Activated T-helper 1 cell treated with Interleukin-2 at 50 U/mL for 16 hours (primary cell): ENCODE data around the gene KRTAP5-10.
"Not testable (repeated sequence)": the region's sequence is repeated elsewhere in the genome, so short reads cannot be mapped to it uniquely, and the experiment has no call there.

Experiments used
- DNase-seq: peaks from one replicate; pipeline ENCODE4 v3.0.0-alpha.2; 2020; ENCODE audit warnings: low read depth

KRTAP5-10 gene, protein sequence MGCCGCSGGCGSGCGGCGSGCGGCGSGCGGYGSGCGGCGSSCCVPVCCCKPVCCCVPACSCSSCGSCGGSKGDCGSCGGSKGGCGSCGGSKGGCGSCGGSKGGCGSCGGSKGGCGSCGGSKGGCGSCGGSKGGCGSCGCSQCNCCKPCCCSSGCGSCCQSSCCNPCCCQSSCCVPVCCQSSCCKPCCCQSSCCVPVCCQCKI

DNA sequence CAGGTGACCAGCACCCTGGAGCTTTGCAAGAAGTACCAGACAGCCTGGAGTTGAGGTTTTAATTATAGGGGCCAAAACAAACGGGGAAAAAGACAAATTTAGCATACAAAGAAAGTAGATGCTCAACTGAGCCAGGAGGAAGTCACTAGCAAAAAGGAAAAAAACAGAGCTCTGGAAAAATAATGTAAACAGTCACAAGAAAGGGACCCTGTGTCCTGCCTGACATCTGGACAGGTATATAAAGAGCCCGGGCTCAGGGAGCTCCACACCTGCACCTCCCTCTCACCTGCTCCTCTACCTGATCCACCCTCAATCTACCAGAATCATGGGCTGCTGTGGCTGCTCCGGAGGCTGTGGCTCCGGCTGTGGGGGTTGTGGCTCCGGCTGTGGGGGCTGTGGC is at the start of gene KRTAP5-10:
Gene KRTAP5-10 (plus strand): TSS at position 301 of the 400 bp plus-strand sequence. CDS start 25 bp downstream, at position 326.
- no peak for DNase-seq

DNA sequence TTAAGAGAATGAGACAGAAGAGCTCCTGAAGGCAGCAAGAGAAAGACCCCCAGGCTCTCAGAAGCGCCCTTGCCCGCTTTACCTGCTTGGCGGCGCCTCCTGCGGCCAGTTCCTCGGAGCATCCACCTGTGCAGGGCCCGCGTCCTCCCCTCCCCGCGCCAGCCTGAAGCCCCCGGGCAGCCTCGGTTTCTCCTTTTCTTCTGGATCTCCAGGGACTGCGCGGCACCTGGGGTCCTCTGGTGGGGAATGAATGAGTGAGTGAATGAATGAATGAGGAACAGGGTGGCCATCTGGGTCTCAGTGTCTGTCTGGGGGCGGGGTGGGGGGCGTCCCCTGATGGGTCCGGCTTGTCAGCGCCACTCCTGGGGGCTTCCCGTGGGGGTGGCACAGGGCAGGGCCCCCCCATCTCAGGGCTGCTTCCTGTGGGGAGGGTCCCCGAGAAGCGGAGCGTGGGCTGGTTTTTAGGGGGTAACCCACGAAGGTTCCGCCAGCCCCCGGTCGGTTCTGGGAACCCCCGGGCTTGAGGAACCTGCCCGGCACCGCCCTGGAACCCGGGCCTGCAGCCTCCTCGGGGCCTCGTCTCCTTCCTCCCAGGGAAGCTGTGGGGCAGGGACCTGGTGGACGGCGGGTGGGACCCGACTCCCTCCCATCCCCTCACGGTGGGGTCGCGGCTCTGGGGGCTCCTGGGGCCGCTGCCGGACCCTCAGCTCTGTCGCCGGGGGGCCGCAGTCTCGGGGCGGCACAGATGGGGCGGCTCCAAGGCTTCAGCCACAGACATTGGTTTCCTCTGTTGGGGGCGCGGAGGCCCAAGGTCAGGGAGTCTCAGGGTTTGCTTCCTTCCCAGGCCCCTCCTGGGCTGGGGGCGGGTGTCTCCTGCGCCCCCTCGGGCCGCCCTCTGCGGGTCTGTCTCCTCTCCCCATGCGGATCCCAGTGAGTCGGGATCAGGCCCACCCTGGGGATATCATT is 46.6 kb upstream of the KRTAP5-10 start:
- DNase-seq = no peak

DNA sequence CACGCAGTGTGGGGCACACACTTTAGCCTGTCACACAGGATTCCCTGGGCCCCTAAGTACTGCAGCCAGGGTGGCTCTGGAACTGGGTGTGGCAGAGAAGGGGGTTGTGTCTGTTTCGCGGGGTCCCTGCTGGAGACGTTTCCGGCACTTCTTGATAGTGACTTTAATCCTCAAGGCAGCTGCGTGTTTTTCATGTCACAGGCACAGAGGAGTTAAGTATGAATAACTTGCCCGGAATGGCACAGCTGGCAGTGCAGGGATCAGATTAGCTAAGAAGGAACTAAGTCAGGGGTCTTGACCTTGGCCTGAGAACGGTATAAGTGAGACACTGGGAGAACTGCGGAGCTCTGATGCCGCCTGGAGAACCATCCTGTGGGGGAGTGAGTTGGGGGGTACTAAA is 45.8 kb upstream of the KRTAP5-10 start:
- no peak for DNase-seq

DNA sequence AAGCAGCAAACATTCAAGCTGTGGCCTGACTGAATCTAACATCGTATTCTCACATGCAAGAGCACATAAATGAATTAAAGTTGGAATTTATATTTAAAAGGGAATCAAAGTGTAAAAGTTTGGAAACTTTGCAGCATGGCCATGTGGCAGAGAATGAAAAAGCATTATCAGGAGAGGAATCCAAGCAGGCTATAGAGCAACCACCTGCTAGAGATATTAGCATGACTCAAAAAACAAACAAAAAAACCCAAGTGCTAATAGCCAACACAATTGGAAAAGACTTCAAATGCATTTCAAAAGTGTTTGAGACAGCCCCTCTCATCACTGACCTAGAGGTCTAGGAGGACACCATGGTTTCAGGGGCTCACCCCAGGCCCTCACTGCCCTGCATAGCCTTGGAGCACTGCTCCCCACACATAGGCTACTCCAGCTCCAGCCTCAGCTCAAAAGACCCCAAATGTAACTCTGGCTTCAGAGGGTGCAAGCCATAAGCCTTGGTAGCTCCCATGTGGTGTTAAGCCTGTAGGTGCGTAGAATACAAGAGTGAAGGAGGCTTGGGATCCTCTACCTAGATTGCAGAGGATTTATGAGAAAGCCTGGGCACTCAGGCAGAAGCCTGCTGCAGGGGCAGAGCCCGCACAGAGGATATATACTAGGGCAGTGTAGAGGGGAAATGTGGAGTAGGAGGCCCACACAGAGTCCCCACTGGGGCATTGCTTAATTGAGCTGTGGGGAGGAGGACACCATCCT is 40.0 kb upstream of the KRTAP5-10 start:
- no peak for DNase-seq

DNA sequence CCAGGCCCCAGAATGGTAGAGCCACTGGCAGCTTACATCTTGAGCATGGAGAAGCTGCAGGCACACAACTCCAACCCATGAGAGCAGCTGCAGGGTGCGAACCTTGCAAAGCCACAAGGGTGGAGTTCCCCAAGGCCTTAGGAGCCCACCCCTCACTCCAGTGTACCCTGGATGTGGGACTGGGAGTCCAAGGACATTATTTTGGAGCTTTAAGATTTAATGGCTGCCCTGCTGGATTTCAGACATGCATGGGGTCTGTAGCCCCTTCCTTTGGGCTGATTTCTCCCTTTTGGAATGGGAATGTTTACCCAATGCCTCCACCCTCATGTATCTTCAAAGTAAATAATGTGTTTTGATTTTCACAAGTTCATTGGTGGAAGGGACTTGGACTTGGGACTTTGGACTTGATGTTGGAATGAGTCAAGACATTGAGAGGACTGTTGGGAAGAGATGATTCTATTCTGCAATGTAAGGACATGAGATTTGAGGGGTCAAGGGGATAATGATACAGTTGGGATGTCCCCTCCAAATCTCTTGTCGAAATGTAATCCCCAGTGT is 39.3 kb upstream of the KRTAP5-10 start:
- DNase-seq = no peak

DNA sequence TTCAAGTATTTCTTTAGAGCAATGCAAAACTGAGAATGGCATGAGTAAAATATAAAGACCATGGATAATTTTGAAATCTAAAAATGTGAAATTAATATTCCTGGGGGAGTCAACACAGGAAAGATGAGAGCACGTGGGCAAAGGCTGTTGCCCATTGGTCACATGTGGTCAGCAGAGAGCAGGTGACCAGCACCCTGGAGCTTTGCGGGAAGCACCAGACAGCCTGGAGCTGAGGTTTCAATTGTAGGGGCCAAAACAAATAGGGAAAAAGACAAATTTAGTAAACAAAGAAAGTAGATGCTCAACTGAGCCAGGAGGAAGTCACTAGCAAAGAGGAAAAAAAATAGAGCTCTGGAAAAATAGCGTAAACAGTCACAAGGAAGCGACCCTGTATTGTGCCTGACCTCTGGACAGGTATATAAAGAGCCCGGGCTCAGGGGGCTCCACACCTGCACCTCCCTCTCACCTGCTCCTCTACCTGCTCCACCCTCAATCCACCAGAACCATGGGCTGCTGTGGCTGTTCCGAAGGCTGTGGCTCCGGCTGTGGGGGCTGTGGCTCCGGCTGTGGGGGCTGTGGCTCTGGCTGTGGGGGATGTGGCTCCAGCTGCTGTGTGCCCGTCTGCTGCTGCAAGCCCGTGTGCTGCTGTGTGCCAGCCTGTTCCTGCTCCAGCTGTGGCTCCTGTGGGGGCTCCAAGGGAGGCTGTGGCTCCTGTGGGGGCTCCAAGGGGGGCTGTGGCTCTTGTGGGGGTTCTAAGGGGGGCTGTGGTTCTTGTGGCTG is 38.4 kb upstream of the KRTAP5-10 start, which contains the start of gene KRTAP5-7:
Gene KRTAP5-7 (plus strand): TSS at position 472 of the 780 bp plus-strand sequence. CDS start 34 bp downstream, at position 506.
- DNase-seq = not testable (repeated sequence)

DNA sequence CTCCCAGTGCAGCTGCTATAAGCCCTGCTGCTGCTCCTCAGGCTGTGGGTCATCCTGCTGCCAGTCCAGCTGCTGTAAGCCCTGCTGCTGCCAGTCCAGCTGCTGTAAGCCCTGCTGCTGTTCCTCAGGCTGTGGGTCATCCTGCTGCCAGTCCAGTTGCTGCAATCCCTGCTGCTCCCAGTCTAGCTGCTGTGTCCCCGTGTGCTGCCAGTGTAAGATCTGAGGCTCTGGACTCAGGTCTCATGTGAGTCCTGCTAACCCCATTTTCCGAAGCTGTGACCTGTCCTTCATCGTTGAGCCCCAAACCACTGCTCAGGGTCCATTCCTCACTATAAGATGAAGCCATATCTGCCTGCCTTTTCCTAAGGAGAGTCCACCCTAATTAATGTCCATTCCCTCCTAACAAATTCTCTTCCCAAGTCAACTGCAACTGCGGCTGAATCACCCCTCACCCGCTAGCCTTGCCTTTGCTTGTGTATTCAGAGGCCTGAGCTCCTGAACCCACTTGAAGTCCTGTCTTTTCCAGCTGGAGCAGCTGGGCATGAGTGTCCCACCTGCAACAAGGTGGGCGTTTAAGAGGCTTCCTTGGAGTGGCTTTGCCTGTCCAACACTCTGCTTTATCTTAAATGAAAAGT is 37.7 kb upstream of the KRTAP5-10 start:
- DNase-seq = no peak

DNA sequence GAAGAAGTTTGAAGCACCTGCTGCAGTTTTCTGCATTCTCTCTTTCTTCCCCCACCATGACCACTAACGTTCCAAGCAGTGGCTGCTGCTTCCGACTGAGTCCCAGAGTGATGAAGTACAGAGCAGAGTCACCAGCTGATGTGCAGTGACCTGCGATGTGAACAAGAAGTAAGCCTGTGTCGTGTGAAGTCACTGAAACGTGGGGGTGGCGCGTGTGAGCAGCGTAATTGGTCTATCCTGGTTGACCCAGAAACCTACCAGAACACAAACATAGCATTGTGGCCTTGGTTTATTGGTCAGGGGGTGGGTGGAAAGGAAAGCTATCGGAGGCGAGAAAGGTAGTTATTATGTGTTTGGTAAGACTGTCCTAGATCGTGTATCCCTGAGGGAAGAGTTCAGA is 34.8 kb upstream of the KRTAP5-10 start:
- no peak for DNase-seq

DNA sequence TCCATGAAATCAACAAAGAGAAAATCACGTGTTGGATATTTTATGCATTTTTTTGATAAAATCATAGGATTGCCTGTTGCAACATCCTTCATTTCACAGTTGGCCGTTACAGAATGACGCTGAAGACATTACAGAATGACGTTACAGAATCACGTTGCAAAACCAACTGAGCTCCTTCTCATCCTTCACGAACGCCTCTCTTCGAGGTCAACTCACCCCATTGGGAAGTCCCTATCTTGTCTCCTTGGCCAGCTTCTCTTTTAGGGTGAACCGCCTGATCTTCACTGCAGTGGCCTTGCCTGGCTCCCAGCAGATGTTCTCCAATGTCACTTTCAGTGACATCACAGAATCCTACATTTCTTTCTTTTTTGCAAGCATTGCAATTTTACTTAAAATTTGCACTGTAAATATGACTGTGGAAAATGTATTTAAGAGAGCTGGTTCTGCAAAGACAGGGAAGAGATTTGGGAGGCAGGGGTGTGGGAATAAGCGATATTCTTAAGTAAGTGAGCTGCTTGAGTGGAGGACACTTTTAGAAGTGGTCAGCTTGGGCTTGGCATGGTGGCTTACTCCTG is 33.2 kb upstream of the KRTAP5-10 start:
- DNase-seq = no peak

DNA sequence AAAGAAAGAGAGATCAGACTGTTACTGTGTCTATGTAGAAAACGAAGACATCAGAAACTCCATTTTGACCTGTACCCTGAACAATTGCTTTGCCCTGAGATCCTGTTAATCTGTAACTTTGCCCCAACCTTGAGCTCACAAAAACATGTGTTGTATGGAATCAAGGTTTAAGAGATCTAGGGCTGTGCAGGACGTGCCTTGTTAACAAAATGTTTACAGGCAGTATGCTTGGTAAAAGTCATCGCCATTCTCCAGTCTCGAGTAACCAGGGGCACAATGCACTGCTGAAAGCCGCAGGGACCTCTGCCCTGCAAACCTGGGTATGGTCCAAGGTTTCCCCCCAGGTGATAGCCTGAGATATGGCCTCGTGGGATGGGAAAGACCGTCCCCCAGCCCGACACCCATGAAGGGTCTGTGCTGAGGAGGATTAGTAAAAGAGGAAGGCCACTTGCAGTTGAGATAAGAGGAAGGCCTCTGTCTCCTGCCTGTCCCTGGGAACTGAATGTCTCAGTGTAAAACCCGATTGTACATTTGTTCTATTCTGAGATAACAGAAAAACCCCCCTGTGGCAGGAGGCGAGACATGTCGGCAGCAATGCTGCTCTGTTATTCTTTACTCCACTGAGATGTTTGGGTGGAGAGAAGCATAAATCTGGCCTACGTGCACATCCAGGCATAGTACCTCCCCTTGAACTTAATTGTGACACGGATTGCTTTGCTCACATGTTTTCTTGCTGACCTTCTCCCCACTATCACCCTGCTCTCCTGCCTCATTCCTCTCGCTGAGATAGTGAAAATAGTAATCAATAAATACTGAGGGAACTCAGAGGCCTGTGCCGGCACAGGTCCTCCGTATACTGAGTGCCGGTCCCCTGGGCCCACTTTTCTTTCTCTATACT is 30.4 kb upstream of the KRTAP5-10 start:
- DNase-seq = not testable (repeated sequence)

DNA sequence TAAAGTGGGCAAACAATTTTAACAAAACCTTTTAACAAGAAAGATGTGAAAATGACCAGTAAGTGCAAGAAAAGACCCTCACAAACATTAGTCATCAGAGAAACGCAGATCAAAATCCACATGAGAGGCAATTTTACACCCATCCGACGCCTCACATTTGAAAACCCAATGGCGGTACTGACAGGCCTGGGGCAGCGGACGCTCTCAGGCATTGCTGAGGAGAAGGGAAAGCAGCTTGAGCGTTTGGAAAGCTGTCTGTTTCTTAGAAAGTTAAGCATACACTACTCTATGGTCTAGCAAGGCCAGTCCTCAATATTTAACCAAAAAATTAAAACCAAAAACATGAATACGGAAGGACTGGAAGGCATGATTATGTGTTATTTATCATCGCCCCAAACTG is 29.5 kb upstream of the KRTAP5-10 start:
- DNase-seq = no peak

DNA sequence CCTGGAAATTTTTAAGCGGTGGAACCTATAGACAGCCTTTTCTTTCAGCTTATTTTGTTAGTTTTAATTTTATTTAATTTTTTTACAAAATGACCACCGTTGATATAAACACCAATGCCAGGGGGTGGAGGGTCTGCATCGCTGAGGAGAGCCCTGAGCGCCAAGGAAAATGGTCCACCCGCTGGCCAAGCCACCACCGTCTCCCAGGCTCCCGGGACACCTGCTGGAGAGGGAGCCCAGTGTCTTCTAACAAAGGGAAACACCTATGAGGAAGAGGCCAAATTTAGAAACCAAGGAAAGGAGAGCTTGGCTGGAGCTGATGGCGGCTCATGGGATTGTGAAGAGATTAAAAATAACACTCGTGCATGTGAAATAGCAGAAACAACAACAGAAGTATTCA is 27.8 kb upstream of the KRTAP5-10 start:
- no peak for DNase-seq

DNA sequence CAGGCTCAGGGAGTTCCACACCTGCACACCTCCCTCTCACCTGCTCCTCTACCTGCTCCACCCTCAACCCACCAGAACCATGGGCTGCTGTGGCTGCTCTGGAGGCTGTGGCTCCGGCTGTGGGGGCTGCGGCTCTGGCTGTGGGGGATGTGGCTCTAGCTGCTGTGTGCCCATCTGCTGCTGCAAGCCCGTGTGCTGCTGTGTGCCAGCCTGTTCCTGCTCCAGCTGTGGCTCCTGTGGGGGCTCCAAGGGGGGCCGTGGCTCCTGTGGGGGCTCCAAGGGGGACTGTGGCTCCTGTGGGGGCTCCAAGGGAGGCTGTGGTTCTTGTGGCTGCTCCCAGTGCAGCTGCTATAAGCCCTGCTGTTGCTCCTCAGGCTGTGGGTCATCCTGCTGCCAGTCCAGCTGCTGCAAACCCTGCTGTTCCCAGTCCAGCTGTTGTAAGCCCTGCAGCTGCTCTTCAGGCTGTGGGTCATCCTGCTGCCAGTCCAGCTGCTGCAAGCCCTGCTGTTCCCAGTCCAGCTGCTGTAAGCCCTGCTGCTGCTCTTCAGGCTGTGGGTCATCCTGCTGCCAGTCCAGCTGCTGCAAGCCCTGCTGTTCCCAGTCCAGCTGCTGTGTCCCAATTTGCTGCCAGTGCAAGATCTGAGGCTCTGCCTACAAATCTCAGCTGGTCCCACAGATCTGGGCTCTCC is 27.2 kb upstream of the KRTAP5-10 start, which contains the start of gene KRTAP5-8:
Gene KRTAP5-8 (plus strand): TSS at position 49 of the 689 bp plus-strand sequence. CDS start 31 bp downstream, at position 80.
- not testable (repeated sequence) for DNase-seq

DNA sequence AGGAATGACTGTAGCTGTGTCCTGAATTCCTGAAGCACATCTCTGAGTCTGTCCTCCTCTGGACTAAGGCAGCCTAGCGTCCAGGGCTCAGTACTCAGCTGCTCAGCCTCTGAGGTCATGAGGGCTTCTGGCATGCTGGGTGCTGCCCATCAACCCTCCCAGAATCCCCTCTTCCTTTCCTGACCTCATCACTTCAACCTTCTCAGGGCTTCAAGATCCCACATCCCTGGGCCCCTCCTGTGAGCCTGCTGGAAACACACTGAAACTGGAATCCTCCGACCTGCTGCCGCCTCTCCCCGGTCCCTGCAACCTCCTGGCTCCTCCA is 26.7 kb upstream of the KRTAP5-10 start:
- no peak for DNase-seq

DNA sequence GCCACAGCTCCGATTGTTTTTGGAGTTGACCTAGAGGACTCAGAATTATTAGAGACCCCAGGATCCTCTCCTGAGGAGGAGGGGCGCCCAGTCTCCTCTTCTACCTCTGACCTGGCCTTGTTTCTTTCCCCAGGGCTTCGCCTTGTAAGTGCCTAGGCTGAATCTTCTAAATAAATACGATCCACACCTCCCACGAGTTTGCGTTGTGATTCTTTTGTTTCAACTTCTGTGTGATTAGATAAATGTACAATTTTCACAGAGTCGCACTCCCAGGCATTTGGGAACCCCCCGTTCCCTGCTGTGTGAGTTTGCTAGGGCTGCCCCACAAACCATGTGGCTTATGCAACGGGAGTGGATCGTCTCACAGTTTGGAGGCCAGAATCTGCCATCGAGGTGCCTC is 26.3 kb upstream of the KRTAP5-10 start:
- DNase-seq = no peak

DNA sequence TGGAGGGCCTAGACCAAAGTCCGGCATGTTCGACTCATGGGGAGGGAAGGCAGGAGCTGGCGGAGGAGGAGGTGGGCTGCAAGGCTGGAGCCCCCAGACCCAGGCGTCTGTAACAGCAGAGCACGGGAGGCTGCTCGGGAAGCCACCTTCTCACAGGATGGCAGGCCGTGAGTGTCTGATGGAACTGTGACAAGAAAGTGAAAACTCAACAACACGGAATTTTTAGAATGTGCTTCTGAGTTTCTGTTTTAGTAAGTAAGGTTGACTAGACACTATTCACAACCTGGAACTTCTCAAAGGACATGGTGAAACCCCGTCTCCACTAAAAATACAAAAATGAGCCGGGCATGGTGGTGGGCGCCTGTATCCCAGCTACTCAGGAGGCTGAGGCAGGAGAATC is 25.4 kb upstream of the KRTAP5-10 start:
- DNase-seq = not testable (repeated sequence)

DNA sequence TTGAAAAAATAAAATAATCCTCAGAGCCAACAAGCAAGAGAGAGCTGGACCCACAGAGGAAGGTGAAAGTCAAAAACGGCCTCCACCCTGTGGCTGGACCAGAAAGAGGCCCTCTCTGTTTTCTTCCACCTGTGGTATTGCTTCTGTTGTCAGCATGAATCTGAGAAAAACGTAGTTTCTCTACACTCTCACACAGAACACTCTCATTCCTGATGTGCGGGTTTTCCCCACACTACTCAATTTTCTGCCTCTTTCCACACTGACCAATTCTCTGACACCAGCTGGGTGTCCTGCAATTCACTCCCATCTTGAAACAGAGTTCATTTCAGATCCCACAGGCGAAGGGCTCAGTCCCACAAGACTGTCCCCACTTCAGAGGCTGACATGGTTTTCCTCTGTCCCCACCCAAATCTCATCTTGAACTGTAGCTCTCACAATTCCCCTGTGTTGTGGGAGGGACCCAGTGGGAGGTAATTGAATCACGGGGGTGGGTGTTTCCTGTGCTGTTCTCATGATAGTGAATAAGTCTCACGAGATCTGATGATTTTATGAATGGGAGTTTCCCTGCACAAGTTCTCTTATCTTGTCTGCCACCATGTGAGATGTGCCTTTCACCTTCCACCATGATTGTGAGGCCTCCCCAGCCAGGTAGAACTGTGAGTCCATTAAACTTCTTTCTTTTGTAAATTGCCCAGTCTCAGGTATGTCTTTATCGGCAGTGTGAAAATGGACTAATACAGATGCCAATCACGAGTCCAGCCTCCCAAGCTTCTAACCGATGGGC is 24.6 kb upstream of the KRTAP5-10 start:
- DNase-seq = not testable (repeated sequence)

DNA sequence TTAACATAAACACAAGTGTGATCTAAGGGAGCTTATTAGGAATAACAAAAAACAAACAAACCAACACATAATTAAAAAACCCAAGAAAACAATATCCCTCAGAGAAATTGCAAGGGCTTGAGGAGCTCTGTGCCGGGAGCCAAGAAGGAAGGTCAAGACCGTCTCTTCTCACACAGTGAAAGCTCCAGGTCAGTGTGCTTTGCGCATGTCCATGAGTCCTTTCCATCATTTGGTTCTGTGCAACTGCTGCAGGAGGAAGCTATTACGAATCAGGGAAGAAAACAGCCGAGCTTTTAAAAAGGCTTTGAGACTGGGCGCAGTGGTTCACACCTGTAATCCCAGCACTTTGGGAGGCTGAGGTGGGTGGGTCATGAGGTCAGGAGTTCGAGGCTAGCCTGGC is 23.0 kb upstream of the KRTAP5-10 start:
- no peak for DNase-seq
